ENCODE measurements around the gene XNDC1N.

XNDC1N gene, protein sequence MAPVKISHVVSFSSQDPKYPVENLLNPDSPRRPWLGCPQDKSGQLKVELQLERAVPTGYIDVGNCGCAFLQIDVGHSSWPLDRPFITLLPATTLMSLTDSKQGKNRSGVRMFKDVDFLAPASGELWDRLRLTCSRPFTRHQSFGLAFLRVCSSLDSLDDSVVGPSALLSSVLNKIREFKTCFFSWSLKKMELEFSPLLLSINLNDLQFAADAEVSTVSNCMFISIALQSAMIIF

DNA sequence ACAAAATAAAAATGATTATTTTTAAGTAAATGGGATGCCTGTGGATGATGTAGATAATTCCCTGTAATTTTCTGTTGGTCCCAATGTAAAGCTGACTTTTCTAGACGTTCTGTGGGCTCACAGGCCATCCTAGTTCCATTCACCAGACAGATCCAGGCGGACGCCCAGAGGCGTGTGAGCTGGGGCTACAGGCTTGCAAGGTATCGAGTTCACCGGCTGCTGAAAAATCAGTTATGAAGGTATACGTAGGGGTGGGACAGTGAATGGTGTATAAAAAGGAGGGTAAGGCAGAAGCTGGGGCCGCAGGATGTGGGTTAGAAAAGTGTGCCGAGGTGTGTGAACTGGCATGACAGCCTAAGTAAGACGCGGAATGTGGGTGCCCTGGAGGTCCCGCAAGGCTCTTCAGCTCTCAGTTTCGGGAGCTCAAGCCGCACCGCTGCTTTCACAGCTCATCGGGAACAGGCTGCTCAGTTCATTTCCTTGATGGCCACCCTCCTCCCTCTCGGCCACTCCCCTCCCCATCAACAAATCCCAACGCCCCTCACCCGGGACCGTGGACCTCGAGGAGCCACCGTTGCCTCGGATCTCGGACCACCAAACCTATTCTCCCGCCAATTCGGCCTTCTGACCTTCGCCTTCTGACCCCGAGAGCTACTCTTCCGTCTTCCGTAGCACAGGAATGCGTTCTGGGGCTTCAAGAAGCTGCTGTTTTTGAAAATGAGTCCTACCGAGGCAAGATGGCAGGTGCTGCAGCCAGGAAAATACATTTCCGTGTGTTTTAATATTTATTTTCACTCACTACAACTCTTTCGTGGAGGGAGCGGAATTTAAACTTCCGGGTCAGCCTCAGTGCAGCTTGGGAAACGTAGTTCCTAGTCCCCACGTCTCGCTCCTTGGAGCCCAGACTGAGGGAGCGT is at the start of gene XNDC1N:
XNDC1N (minus strand) TSS at position 775 of the 917 bp plus-strand sequence. CDS start 5,241 bp downstream, outside the sequence.
- DNase-seq (ENCODE audit: low read depth), result peak; percentile 89

DNA sequence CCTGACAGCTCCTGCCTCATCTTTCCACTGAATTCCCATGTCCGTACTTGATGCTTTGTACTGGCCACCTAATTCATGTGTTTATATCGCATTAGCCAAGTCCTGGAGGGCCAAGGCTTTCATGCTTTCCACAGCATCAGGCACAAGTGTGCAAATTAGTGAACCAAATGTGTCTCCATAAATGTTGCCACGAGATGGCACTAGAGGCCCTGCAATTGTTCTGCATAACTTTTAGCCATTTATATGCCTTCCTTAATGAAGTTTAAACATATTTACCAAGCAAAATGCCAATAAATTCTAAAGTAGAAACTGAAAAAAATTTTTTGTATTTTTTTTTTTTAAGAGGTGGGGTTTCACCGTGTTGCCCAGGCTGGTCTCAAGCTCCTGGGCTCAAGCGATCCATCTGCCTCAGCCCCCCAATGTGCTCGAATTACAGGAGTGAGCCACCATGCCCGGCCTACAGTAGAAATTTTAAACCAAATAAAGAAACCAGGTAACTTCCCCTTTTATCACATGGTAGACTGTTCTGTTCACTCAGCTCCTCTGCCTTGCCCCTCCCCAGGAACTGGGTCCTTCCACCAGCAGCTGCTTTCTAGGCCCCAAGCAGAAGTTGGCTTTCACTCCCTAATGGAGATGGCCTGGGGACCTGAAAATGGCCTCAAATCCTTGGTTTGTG is 49.5 kb upstream of the XNDC1N start:
- H3K4me3 ChIP-seq (ENCODE audit: low read length), result no peak overlapping the region
- TF ChIP-seq, protein P1, sequence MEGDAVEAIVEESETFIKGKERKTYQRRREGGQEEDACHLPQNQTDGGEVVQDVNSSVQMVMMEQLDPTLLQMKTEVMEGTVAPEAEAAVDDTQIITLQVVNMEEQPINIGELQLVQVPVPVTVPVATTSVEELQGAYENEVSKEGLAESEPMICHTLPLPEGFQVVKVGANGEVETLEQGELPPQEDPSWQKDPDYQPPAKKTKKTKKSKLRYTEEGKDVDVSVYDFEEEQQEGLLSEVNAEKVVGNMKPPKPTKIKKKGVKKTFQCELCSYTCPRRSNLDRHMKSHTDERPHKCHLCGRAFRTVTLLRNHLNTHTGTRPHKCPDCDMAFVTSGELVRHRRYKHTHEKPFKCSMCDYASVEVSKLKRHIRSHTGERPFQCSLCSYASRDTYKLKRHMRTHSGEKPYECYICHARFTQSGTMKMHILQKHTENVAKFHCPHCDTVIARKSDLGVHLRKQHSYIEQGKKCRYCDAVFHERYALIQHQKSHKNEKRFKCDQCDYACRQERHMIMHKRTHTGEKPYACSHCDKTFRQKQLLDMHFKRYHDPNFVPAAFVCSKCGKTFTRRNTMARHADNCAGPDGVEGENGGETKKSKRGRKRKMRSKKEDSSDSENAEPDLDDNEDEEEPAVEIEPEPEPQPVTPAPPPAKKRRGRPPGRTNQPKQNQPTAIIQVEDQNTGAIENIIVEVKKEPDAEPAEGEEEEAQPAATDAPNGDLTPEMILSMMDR (IDR thresholded peaks at IDR 0.05; ENCODE audit: insufficient read depth, low read depth, low read length, missing control alignments), result peak; percentile 76
- DNase-seq (ENCODE audit: low read depth), result peak; percentile 59

More for the DNA sequence above, at the start of gene XNDC1N:
- H3K4me3 ChIP-seq (ENCODE audit: low read length), result peak within 1 kb of the TSS; percentile 100
- TF ChIP-seq, protein P1 (IDR thresholded peaks at IDR 0.05; ENCODE audit: insufficient read depth, low read depth, low read length, missing control alignments), result no peak

DNA sequence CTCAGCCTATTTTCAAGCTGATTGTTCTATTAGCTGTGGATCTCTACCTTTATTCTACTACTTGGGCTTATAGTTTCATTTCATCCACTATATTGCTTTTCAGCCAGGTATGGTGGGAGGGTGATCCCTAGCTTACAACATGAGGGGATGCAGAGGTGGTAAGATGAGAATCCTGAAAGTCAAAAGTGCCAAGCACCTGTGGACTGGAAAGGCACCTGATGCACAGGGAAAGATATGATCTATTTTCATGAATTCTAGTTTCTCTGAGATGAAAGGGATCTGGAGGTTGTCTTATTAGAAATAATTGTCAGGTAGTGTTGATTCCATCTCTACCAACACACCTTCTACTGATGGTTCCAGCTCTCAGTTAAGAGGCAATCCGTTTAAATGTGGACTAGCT is 48.7 kb upstream of the XNDC1N start:
- DNase-seq (ENCODE audit: low read depth), result no peak
- TF ChIP-seq, protein P1 (IDR thresholded peaks at IDR 0.05; ENCODE audit: insufficient read depth, low read depth, low read length, missing control alignments), result no peak
- H3K4me3 ChIP-seq (ENCODE audit: low read length), result no peak overlapping the region

DNA sequence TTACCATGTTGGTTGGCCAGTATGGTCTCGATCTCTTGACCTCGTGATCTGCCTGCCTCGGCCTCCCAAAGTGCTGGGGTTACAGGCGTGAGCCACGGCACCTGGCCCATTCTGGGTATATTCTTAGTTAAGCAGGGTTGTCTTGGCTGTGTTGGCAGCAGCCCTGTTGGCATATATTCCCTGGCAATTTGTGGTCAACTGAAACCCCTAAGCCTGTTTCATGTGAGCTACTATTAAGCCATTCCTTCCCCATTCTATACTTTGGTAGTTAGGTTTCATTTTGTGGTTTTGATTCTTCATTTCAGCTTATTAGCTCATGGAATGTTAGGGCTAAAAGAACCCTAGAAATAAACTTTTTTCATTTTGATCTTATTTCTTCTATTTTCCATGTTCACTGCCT is 48.2 kb upstream of the XNDC1N start:
- H3K4me3 ChIP-seq (ENCODE audit: low read length), result no peak overlapping the region
- TF ChIP-seq, protein P1 (IDR thresholded peaks at IDR 0.05; ENCODE audit: insufficient read depth, low read depth, low read length, missing control alignments), result no peak

DNA sequence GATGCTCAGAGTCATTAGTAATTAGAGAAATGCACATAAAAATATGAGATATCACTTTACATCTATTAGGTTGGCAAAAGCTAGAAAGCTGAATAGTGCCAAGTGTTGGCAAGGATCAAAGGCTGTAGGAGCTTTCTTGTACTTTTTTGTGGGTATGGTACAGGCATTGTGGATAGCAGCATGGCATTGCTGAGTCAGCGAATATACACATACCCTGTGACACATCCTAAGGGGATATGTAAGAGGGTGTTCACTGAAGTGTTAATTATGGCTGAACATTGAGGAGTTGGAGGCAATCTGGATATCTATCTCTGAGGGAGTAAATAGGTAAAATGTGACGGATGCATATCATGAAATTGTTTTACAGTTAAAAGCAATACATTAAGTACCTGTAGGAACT is 43.3 kb upstream of the XNDC1N start:
- TF ChIP-seq, protein P1 (IDR thresholded peaks at IDR 0.05; ENCODE audit: insufficient read depth, low read depth, low read length, missing control alignments), result no peak
- no peak for DNase-seq (ENCODE audit: low read depth)
- no peak overlapping the region for H3K4me3 ChIP-seq (ENCODE audit: low read length)

More for the DNA sequence above, 48.2 kb upstream of the XNDC1N start:
- no peak for DNase-seq (ENCODE audit: low read depth)

DNA sequence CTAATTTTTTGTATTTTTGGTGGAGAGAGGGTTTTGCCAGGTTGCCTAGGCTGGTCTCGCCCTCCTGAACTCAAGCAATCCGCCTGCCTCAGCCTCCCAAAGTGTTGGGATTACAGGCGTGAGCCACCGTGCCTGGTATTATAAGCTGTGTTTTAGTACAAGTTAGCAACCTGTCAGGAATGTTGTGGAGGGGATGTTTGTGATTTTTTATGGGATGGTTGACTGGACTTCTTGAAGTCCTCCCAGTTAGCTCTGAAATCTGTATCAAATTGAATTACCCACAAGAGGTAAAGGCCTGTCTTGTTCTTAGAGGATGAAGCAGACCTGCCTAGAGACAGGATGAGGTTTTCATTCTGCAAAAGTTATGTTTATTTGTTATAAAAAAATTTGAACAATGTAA is 36.2 kb upstream of the XNDC1N start:
- H3K4me3 ChIP-seq (ENCODE audit: low read length), result no peak overlapping the region
- TF ChIP-seq, protein P1 (IDR thresholded peaks at IDR 0.05; ENCODE audit: insufficient read depth, low read depth, low read length, missing control alignments), result no peak
- no peak for DNase-seq (ENCODE audit: low read depth)
